Right lobe of liver (tissue), 4 donors: ENCODE measurements around the gene EEFSEC.

Experiments used
- POLR2A ChIP-seq: fragments of 450-650 bp; IDR thresholded peaks from one replicate; pipeline ENCODE4 v1.6.1; 2017; ENCODE audit warnings: antibody characterized with exemption, mild to moderate bottlenecking
- TF ChIP-seq, protein P1 (sequence below), 4 donors: fragments of 200-600 bp in 3 of 4; fragments of 450-650 bp in 1 of 4; IDR thresholded peaks; one replicate each; pipeline versions ENCODE4 v1.5.1 to v1.8.0; 2016 to 2022; ENCODE audit warnings: antibody characterized with exemption in 4 of 4, mild to moderate bottlenecking in 2 of 4
- donor health status: DM: no; HTN: no; CAD: no.
- donor health status: DM: no; HTN: no; CAD: no.
- donor health status: DM: no; HTN: yes; CAD: no.

DNA sequence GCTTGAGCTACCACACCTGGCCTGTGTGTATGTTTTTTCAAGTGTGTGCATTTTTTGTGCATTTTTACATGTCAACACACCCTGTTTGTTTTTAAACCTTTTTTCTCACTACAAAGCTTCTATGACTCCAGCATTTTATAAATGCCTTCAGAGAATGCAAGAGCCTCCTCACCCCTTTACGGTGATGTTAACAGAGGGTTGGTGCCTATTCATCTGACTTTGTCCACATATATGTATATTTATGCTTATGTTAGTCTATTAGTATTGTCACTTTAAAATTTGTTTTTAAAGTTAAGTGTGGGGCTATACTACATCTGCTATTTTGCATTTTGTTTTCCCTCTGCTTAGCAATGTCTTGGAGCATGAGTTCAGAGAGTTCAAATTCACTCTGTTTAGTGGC, 45.8 kb downstream of the EEFSEC start:
- TF ChIP-seq, protein P1, sequence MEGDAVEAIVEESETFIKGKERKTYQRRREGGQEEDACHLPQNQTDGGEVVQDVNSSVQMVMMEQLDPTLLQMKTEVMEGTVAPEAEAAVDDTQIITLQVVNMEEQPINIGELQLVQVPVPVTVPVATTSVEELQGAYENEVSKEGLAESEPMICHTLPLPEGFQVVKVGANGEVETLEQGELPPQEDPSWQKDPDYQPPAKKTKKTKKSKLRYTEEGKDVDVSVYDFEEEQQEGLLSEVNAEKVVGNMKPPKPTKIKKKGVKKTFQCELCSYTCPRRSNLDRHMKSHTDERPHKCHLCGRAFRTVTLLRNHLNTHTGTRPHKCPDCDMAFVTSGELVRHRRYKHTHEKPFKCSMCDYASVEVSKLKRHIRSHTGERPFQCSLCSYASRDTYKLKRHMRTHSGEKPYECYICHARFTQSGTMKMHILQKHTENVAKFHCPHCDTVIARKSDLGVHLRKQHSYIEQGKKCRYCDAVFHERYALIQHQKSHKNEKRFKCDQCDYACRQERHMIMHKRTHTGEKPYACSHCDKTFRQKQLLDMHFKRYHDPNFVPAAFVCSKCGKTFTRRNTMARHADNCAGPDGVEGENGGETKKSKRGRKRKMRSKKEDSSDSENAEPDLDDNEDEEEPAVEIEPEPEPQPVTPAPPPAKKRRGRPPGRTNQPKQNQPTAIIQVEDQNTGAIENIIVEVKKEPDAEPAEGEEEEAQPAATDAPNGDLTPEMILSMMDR (IDR thresholded peaks at IDR 0.05): no peak
- no peak for TF ChIP-seq POLR2A
